ENCODE data around the gene KCNE5. TPM values are rescaled to one million over a fixed set of nuclear protein-coding genes. Genes with fewer than 3 reads are reported as not detected.
"Not testable (repeated sequence)": the region's sequence is repeated elsewhere in the genome, so short reads cannot be mapped to it uniquely, and the experiment has no call there.

KCNE5 gene
- total RNA-seq, 1 donor from 2014 or later = not detected

GRCh38 chrX:109622270-109622669 lies 2.7 kb downstream of the KCNE5 start:
- ATAC-seq (peak; percentile 74), DNase-seq (peak; percentile 48)
- intact Hi-C loops (cut with micrococcal nuclease) = no loop called here

- DNase-seq = no peak
- no peak for ATAC-seq
- intact Hi-C loops (cut with micrococcal nuclease) = no loop called here
These were observed 5.2 kb downstream of the KCNE5 start for GRCh38 chrX:109619771-109620170.

- no peak for DNase-seq
- ATAC-seq = no peak
- intact Hi-C loops (cut with micrococcal nuclease) = no loop called here
These were observed 10.0 kb downstream of the KCNE5 start for GRCh38 chrX:109614951-109615350.

- no peak for DNase-seq
- ATAC-seq = no peak
- intact Hi-C loops (cut with micrococcal nuclease) = no loop called here
These were observed 23.5 kb downstream of the KCNE5 start for GRCh38 chrX:109601486-109601885.

- intact Hi-C loops (cut with micrococcal nuclease) = no loop called here
- peak; percentile 64 for ATAC-seq
- peak; percentile 53 for DNase-seq
These were observed 24.7 kb downstream of the KCNE5 start for GRCh38 chrX:109600237-109600651.

GRCh38 chrX:109596015-109596414 lies 29.0 kb downstream of the KCNE5 start:
- DNase-seq (no peak), ATAC-seq (no peak)
- intact Hi-C loops (cut with micrococcal nuclease) = no loop called here

GRCh38 chrX:109590176-109590575 lies 34.8 kb downstream of the KCNE5 start:
- no peak for ATAC-seq
- DNase-seq = no peak
- intact Hi-C loops (cut with micrococcal nuclease) = no loop called here

GRCh38 chrX:109585488-109585887 lies 39.5 kb downstream of the KCNE5 start:
- ATAC-seq = no peak
- intact Hi-C loops (cut with micrococcal nuclease) = no loop called here
- DNase-seq = no peak

GRCh38 chrX:109578916-109579315 lies 46.1 kb downstream of the KCNE5 start:
- DNase-seq (no peak), ATAC-seq (no peak)
- intact Hi-C loops (cut with micrococcal nuclease) = no loop called here

- ATAC-seq = no peak
- intact Hi-C loops (cut with micrococcal nuclease) = no loop called here
- no peak for DNase-seq
These were observed 47.9 kb downstream of the KCNE5 start for GRCh38 chrX:109577055-109577454.

GRCh38 chrX:109576083-109576482 lies 48.9 kb downstream of the KCNE5 start:
- ATAC-seq; intact Hi-C loops (cut with micrococcal nuclease); DNase-seq: not testable (repeated sequence)

Other genes starting within 250 kb of the KCNE5 start
- gene GUCY2F, start 143.1 kb downstream of the KCNE5 start, total RNA-seq = not detected
- 1.5 TPM for gene NXT2, start 88.3 kb downstream of the KCNE5 start, total RNA-seq
- 33.0 TPM for gene ACSL4, start 108.1 kb upstream of the KCNE5 start, total RNA-seq